Middle frontal gyrus (tissue), 1 donor: ENCODE data around the gene KIF26B.

Experiments
- DNase-seq: peaks from one replicate; pipeline ENCODE4 v3.0.0-alpha.2; 2015; ENCODE audit warnings: low spot score; ENCODE audit errors: extremely low spot score

The KIF26B gene

GRCh38 chr1:245550720-245551043 is 395.9 kb downstream of the KIF26B start:
- DNase-seq, result no peak

GRCh38 chr1:245551536-245551935 is 396.8 kb downstream of the KIF26B start:
- no peak for DNase-seq

GRCh38 chr1:245552331-245552730 is 397.5 kb downstream of the KIF26B start:
- DNase-seq, result no peak

DNA sequence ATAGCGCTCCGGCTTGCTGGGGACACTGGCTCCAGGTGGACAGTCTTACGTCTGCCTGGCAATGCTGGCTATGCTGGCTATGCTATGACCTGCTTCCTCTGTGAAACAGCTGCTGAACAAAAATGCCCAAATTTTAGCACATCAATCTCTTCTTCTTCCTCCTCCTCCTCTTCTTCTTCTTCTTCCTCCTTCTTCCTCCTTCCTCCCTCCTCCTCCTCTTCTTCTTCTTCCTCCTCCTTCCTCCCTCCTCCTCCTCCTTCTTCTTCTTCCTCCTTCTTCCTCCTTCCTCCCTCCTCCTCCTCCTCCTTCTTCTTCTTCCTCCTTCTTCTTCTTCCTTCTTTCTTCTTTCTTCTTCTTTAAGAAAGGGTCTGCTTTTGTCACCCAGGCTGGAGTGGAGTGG is 401.3 kb downstream of the KIF26B start:
- no peak for DNase-seq

DNA sequence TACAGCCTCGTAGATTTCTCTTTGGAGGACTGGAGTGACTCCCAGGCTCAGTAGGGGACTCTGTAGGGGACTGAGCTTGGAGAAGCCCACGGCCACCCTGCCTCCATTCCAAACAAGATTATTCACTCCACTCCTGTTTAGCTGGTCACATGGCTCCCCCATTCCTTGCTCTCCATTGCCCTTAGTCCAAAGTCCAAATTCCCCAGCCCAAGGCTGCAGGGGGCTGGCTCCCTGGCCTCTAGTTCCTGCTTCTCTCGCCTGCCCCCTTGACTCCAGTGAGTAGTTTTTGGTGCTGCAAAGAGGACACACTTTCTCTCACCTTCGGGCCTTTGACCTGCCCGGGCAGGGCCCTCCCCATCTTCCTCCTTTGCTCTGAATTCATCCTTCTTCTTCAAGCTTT is 403.3 kb downstream of the KIF26B start:
- no peak for DNase-seq

GRCh38 chr1:245560316-245560859 is 405.6 kb downstream of the KIF26B start:
- DNase-seq, result no peak

GRCh38 chr1:245561665-245562234 is 407.0 kb downstream of the KIF26B start:
- no peak for DNase-seq

GRCh38 chr1:245566134-245566533 is 411.3 kb downstream of the KIF26B start:
- no peak for DNase-seq

GRCh38 chr1:245566952-245567351 is 412.2 kb downstream of the KIF26B start:
- DNase-seq, result no peak

- no peak for DNase-seq
Observed at GRCh38 chr1:245571815-245572294, 417.1 kb downstream of the KIF26B start.

DNA sequence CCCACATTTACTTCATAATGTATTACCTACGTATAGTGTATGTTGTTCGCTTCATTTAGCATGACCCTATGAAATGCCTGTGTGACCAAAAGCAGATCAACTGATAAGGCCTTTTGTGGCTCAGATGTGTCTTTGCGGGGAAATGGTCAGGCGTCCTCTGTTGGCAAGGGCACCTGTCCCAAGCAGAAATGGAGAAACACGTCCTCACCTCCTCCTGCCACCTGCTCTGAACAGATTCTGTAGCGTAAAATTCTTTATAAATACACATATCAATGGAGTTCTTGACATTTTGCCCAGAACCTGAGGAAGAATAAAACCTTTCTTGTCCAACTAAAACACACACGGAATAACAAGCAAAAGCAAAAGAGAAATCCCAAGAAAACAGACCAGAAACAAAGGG is 417.9 kb downstream of the KIF26B start:
- no peak for DNase-seq

DNA sequence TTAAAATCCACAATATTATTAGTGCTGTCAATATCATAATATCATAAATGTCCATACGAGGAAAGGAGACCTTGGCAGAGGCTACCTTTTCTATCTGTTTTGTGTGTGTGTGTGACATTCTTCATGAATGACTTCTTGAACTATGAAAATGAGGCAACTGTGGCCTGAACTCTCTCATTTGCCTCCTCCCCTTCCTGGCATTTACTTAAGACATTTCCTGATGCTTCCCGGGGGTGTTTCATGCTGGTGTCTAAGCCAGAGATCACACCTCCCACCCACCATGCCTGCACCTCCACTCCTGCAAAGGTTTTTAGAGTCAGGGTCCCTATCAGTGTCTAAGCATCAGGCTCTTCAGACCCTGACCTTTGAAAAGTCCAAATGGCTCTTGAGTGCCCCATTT is 420.9 kb downstream of the KIF26B start:
- DNase-seq, result no peak

- no peak for DNase-seq
Observed at GRCh38 chr1:245576323-245576722, 421.5 kb downstream of the KIF26B start.

DNA sequence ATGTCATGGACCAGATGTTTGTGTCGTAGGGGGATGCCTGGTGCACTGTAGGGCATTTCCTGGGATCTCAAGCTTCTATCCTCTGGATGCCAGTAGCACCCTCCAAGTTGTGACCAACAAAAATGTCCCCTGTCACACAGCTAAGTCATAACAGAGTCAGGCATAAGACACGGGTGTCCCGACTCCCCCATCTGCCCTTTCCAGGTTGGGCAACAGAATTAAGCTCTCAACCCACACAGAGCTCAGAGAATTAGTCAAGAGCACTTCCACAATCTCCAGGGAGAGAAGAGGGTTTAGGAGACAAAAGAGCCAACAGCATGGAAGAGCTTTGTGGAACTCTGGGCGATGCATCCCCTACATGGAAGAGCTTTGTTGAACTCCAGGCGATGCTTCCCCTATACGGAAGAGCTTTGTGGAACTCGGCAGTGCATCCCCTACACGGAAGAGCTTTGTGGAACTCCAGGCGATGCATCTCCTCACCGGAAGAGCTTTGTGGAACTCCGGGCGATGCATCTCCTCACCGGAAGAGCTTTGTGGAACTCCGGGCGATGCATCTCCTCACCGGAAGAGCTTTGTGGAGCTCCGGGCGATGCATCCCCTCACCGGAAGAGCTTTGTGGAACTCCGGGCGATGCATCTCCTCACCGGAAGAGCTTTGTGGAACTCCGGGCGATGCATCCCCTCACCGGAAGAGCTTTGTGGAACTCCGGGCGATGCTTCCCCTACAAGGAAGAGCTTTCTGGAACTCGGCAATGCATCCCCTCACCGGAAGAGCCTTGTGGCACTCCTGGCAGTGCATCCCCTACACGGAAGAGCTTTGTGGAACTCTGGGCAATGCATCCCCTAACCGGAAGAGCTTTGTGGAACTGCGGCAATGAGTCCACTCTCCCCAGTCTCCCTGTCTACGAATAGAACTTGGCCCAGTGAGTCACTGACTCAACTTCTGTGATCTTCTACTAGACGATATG is 422.7 kb downstream of the KIF26B start:
- DNase-seq, result no peak

GRCh38 chr1:245578308-245578707 is 423.5 kb downstream of the KIF26B start:
- no peak for DNase-seq

GRCh38 chr1:245578771-245579170 is 424.0 kb downstream of the KIF26B start:
- DNase-seq, result no peak

GRCh38 chr1:245579881-245580280 is 425.1 kb downstream of the KIF26B start:
- no peak for DNase-seq

DNA sequence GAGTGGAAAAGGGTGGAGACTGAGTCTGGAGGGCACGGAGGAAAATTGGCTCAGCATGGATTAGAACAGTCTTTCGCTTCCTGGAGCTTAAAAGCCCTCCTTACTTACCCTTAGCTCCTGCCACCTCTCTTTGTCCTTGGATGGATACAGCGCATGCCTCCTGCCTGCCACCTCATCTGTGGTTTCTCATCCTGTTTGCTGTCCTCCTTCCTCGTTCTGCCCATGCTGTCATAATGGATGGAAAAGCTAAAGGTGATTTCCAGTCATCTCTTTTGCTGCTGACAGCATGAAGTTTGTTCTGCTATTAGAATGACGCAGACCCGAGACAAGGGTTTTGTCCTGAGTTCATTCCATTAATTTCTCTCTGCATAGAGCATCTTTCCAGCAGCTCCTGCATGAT is 425.9 kb downstream of the KIF26B start:
- DNase-seq, result no peak

DNA sequence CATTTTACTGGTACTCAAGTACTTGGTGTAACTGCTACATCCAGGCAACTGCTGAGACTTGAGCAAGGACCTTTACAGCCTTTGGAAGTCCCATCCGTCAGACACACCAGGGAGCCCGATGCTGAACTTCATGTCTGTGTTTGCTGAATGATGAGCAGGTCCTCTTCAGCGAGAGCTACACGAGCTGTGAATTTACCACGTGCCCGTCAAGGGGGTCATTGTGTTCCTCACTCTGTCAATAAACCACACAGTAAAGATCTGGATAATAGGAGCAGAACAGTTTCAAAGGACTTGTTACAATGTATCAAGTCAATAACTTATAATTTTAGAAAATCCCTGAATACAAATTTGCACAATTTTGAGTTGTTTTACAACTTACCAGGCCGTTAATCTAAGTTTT is 427.2 kb downstream of the KIF26B start:
- DNase-seq, result no peak

- DNase-seq, result no peak
Observed at GRCh38 chr1:245583081-245583480, 428.3 kb downstream of the KIF26B start.

GRCh38 chr1:245583575-245584330 is 429.0 kb downstream of the KIF26B start:
- DNase-seq, result no peak
